Mesendoderm (in vitro differentiated cells): ENCODE data around the gene ZNF669.

Source experiments
- DNase-seq: peaks from one replicate; pipeline ENCODE4 v3.0.0; 2013
- H2AK5ac ChIP-seq: 2 replicates; pipeline ENCODE4 v1.6.1; 2013; ENCODE audit warnings: low read length, inconsistent platforms
- H2BK120ac ChIP-seq: 2 replicates; pipeline ENCODE4 v1.6.1; 2013; ENCODE audit warnings: low read depth, mild to moderate bottlenecking, low read length, moderate library complexity, mixed read lengths
- H2BK15ac ChIP-seq: replicated peaks from 2 replicates; pipeline ENCODE4 v1.6.1; 2013; ENCODE audit warnings: low read depth, mild to moderate bottlenecking, moderate library complexity
- H2BK5ac ChIP-seq: 2 replicates; pipeline ENCODE4 v1.6.1; 2013; ENCODE audit warnings: low read length, inconsistent platforms
- H3K18ac ChIP-seq: 2 replicates; pipeline ENCODE4 v1.6.1; 2013; ENCODE audit warnings: mild to moderate bottlenecking, low read length, mixed read lengths
- H3K23ac ChIP-seq: one replicate; pipeline ENCODE4 v1.6.1; 2013; ENCODE audit warnings: low read length
- H3K27ac ChIP-seq: 2 replicates; pipeline ENCODE4 v1.5.1; 2013; ENCODE audit warnings: low read depth, mild to moderate bottlenecking, inconsistent platforms, low read length, moderate library complexity
- H3K27me3 ChIP-seq: 2 replicates; pipeline ENCODE4 v1.6.1; 2013; ENCODE audit warnings: low read length, control low read depth, mild to moderate bottlenecking, inconsistent platforms; ENCODE audit not compliant: insufficient read depth, poor library complexity
- H3K36me3 ChIP-seq: 2 replicates; pipeline ENCODE4 v1.6.1; 2013; ENCODE audit warnings: low read length, inconsistent platforms; ENCODE audit not compliant: control insufficient read depth, insufficient read depth
- H3K4ac ChIP-seq: one replicate; pipeline ENCODE4 v1.6.1; 2013; ENCODE audit warnings: low read depth, mild to moderate bottlenecking, low read length, moderate library complexity
- H3K4me1 ChIP-seq: 2 replicates; pipeline ENCODE4 v1.6.1; 2013; ENCODE audit warnings: low read depth, low read length, inconsistent platforms; ENCODE audit not compliant: control insufficient read depth
- H3K4me2 ChIP-seq: 2 replicates; pipeline ENCODE4 v1.6.1; 2013; ENCODE audit warnings: low read length
- H3K4me3 ChIP-seq: 2 replicates; pipeline ENCODE4 v1.5.1; 2013; ENCODE audit warnings: mild to moderate bottlenecking, low read length
- H3K56ac ChIP-seq: one replicate; pipeline ENCODE4 v1.6.1; 2013; ENCODE audit warnings: low read length
- H3K79me1 ChIP-seq: 2 replicates; pipeline ENCODE4 v1.6.1; 2013; ENCODE audit warnings: low read length, inconsistent platforms
- H3K79me2 ChIP-seq: 2 replicates; pipeline ENCODE4 v1.6.1; 2013; ENCODE audit warnings: mild to moderate bottlenecking, low read length; ENCODE audit not compliant: control insufficient read depth, insufficient read depth
- H3K9ac ChIP-seq: 2 replicates; pipeline ENCODE4 v1.6.1; 2013; ENCODE audit warnings: low read length, inconsistent platforms
- H4K5ac ChIP-seq: one replicate; pipeline ENCODE4 v1.6.1; 2013; ENCODE audit warnings: low read length
- H4K8ac ChIP-seq: one replicate; pipeline ENCODE4 v1.6.1; 2013; ENCODE audit warnings: low read depth, mild to moderate bottlenecking, control low read depth, low read length, moderate library complexity
- WGBS: extraction: QIAGEN DNeasy Blood & Tissue Kit; methylation state at CpG from one replicate; pipeline ENCODE4 v1.1.7; 2013; ENCODE audit warnings: low lambda C conversion rate, missing lambda C conversion rate; ENCODE audit not compliant: insufficient coverage; ENCODE audit errors: extremely low coverage; 5-methylcytosine and 5-hydroxymethylcytosine counted together

ZNF669 gene

DNA sequence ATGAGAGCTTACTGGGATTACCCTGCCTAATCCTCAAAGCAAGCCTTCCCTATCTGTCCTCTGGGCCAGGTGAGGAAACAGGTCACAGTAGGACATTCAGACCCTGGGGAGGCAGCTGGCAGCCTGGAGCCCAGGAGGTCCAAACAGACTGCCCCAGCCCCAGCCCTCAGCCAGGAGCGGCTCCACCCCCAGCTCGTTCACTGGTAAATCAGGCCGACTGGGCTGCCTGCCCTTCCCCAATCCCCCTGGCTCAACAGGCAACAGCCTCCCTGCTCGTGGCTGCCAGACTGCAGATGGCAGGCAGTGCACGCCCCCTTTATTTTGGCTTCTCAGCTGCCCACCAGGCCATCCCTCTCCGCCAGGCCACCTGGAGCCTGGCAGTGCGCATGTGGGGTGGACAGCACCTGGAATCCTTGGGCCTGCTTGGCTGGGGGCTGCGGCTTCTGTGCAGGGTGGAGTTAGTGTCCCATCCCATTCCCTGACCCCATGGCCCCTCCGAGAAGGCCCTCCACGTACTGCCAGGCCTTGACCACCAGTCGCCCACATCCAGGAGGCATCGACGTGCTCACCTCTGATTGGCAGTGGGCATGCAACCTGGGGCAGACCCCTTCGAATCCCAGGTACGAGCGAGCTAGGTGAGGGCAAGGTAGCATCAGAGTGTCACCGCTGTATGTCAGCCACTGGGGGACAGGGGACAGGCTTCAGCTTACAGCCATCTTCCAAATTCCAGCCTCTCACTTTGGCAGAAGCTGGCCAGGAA lies 14.4 kb downstream of the ZNF669 start:
- Histone ChIP-seq H3K27me3 (no peaks in the 10 kb centered on the region), H4K8ac (no peak overlapping the region), H3K56ac (no peak overlapping the region), H3K4me1 (no peaks in the 10 kb centered on the region), H2BK5ac (no peak overlapping the region), H3K79me1 (no peaks in the 10 kb centered on the region), H3K79me2 (no peaks in the 10 kb centered on the region), H3K4me2 (no peak overlapping the region), H4K5ac (no peak overlapping the region), H2BK120ac (no peak overlapping the region), H3K4me3 (no peak overlapping the region), H3K23ac (no peak overlapping the region), H3K27ac (no peak overlapping the region), H3K36me3 (no peaks in the 10 kb centered on the region), H2AK5ac (no peak overlapping the region), H3K9ac (no peak overlapping the region), H2BK15ac (no peak overlapping the region), H3K4ac (no peak overlapping the region), H3K18ac (no peak overlapping the region)
- DNase-seq = peak; percentile 52
- no CpG with 5 or more reads among the region's 17 CpGs for WGBS

DNA sequence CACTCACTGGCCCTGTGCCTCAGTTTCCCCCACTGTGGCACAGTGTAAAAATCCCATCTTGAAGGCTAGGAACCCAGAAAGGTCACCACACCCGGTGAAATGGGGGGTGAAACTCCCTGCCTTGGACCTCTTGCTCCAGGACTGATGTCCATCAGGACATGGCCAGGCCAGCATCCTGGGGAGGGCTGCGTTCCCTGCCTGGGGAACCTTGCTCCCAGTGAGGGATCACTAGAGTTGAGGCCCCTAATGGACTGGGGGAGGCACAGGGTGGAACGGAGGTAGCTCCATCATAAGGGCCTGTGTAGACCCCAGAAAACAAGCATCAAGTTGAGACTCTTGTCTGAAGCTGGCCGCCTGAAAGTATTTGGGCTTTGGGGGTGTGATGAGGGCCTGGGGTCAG lies 15.2 kb downstream of the ZNF669 start:
- no peak overlapping the region for H2BK15ac ChIP-seq
- no peaks in the 10 kb centered on the region for H3K79me2 ChIP-seq
- WGBS = no CpG with 5 or more reads among the region's 4 CpGs
- H4K5ac ChIP-seq = no peak overlapping the region
- H3K4me2 ChIP-seq = no peak overlapping the region
- H3K23ac ChIP-seq = no peak overlapping the region
- H2AK5ac ChIP-seq = no peak overlapping the region
- H3K4ac ChIP-seq = no peak overlapping the region
- H3K9ac ChIP-seq = no peak overlapping the region
- H3K27ac ChIP-seq = no peak overlapping the region
- no peak overlapping the region for H3K18ac ChIP-seq
- H2BK120ac ChIP-seq = no peak overlapping the region
- no peaks in the 10 kb centered on the region for H3K79me1 ChIP-seq
- no peaks in the 10 kb centered on the region for H3K36me3 ChIP-seq
- no peak overlapping the region for H3K56ac ChIP-seq
- no peaks in the 10 kb centered on the region for H3K4me1 ChIP-seq
- H2BK5ac ChIP-seq = no peak overlapping the region
- no peak overlapping the region for H3K4me3 ChIP-seq
- H4K8ac ChIP-seq = no peak overlapping the region
- no peaks in the 10 kb centered on the region for H3K27me3 ChIP-seq
- no peak for DNase-seq

DNA sequence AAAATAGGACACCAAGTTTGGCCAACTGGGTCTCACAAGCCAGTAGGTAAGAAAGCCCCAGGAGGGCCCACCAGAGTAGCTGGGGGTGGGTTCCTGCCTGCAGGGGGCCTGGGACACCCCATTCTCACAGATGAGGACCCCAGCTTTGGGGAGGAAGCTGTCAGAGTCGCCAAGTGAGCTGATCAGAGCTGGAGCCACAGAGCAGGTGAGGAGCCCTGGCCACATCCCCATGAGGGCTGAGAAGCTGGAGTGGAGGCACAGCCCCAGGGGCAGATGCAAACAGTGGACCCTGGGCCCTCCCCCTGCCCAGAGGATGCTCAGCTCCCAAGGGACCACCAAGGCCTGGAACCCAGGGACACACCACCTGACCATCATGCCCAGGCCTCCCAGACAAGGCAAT lies 16.9 kb downstream of the ZNF669 start:
- H3K4me1 ChIP-seq = no peaks in the 10 kb centered on the region
- H2BK5ac ChIP-seq = no peak overlapping the region
- no peak overlapping the region for H3K27ac ChIP-seq
- no peak overlapping the region for H4K8ac ChIP-seq
- no peaks in the 10 kb centered on the region for H3K79me1 ChIP-seq
- no peak overlapping the region for H2BK120ac ChIP-seq
- H3K79me2 ChIP-seq = no peaks in the 10 kb centered on the region
- no peak overlapping the region for H2BK15ac ChIP-seq
- H3K4ac ChIP-seq = no peak overlapping the region
- H3K4me3 ChIP-seq = no peak overlapping the region
- H3K4me2 ChIP-seq = no peak overlapping the region
- H3K23ac ChIP-seq = no peak overlapping the region
- H2AK5ac ChIP-seq = no peak overlapping the region
- no peak overlapping the region for H3K56ac ChIP-seq
- H3K36me3 ChIP-seq = no peaks in the 10 kb centered on the region
- H3K9ac ChIP-seq = no peak overlapping the region
- no CpG with 5 or more reads among the region's 1 CpG for WGBS
- H4K5ac ChIP-seq = no peak overlapping the region
- no peaks in the 10 kb centered on the region for H3K27me3 ChIP-seq
- H3K18ac ChIP-seq = no peak overlapping the region
- DNase-seq = no peak

DNA sequence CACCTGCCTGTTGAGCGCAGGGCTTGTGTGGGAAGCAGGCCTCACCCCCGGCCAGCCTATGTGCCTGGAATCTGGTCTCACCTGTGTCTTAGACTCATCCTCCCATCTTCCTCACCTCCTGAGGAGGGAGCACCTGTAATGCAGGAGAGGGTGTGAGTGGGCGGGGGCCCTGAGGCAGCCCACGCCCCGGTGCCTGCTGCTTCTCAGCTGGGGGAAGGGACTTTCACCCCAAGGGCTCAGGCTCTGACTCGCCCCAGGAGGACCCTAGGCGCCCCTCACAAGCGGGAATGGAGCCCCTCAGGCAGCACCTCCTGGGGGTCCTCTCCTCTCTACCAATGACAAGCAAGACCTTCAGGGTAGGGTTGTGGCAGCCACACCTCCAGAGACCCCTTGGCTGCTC lies 18.8 kb downstream of the ZNF669 start:
- Histone ChIP-seq H3K4ac (no peak overlapping the region), H3K18ac (no peak overlapping the region), H2BK15ac (no peak overlapping the region), H2BK5ac (no peak overlapping the region), H2AK5ac (no peak overlapping the region), H3K56ac (no peak overlapping the region), H2BK120ac (no peak overlapping the region), H3K79me2 (no peaks in the 10 kb centered on the region), H3K27me3 (no peaks in the 10 kb centered on the region), H3K4me1 (no peaks in the 10 kb centered on the region), H4K8ac (no peak overlapping the region), H3K4me2 (no peak overlapping the region), H3K9ac (no peak overlapping the region), H3K23ac (no peak overlapping the region), H3K79me1 (no peaks in the 10 kb centered on the region), H4K5ac (no peak overlapping the region), H3K36me3 (no peaks in the 10 kb centered on the region), H3K27ac (no peak overlapping the region), H3K4me3 (no peak overlapping the region)
- no CpG with 5 or more reads among the region's 8 CpGs for WGBS
- DNase-seq = no peak

DNA sequence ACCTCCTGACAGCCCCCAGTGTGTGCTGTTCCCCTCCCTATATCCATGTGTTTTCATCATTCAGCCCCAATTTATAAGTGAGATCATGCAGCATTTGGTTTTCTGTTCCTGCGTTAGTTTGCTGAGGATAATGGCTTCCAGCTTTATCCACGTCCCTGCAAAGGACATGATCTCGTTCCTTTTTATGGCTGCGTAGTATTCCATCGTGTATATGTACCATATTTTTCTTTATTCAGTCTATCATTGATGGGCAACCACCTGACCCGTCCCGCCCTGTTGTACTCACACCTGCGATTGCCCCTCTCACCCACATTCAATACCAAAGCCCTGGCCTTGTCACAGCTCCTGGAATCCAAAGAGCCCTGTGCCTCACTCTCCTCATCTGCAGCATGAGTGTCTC lies 19.4 kb downstream of the ZNF669 start:
- H2BK5ac ChIP-seq = no peak overlapping the region
- H3K27ac ChIP-seq = no peak overlapping the region
- no peaks in the 10 kb centered on the region for H3K36me3 ChIP-seq
- no peak overlapping the region for H3K23ac ChIP-seq
- H3K18ac ChIP-seq = no peak overlapping the region
- H2AK5ac ChIP-seq = no peak overlapping the region
- H2BK15ac ChIP-seq = no peak overlapping the region
- no peak overlapping the region for H3K56ac ChIP-seq
- no peak overlapping the region for H3K4me2 ChIP-seq
- H3K4me1 ChIP-seq = no peaks in the 10 kb centered on the region
- H3K4me3 ChIP-seq = no peak overlapping the region
- H3K4ac ChIP-seq = no peak overlapping the region
- no peaks in the 10 kb centered on the region for H3K79me2 ChIP-seq
- no peak for DNase-seq
- H4K8ac ChIP-seq = no peak overlapping the region
- no peak overlapping the region for H4K5ac ChIP-seq
- WGBS = no CpG with 5 or more reads among the region's 8 CpGs
- no peaks in the 10 kb centered on the region for H3K27me3 ChIP-seq
- no peak overlapping the region for H2BK120ac ChIP-seq
- no peak overlapping the region for H3K9ac ChIP-seq
- no peaks in the 10 kb centered on the region for H3K79me1 ChIP-seq
